ENCODE measurements around the gene TKTL2.
A peak's percentile ranks its signal among the peaks of the same experiment; 100 is the strongest.

The TKTL2 gene

DNA sequence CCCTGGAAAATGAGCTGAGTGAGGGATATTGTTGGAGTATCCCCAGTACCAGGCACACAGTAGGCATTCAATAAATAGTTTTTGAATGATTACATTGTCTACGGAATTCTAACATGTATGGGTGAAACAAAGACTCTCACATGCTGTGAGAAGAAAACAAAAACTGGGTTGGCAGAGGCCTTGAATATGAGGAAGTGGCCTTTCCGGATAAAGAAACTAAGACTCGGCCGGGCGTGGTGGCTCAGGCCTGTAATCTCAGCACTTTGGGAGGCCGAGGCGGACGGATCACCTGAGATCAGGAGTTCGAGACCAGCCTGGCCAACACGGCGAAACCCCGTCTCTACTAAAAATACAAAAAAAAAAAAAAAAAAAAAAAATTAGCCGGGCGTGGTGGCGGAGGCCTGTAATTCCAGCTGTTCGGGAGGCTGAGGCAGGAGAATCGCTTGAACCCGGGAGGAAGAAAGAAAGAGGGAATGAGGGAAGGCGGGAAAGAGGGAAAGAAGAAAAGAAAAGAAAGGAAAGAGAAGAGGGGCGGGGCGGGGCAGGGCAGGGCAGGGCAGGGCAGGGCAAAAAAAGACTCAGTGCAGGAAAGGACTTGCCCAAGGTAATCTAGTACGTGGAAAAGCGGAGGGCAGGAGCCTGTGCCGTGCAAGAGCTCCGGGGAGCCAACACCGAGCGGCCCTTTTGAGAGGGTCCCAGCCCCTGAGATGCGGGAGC is 20.2 kb upstream of the TKTL2 start:
- peaks cover 48% of the 10 kb centered on the region for H3K79me2 ChIP-seq (ENCODE audit: insufficient read depth, low read length)
- H3K9ac ChIP-seq (ENCODE audit: low read depth, low read length, poor library complexity, severe bottlenecking), result peak overlapping the region; percentile 92
- peaks cover 35% of the 10 kb centered on the region for H3K4me1 ChIP-seq (ENCODE audit: insufficient read depth, low read length, poor library complexity, severe bottlenecking)
- no peaks in the 10 kb centered on the region for H3K9me2 ChIP-seq (replicated peaks; ENCODE audit: low read depth, low read length)
- H3K36me3 ChIP-seq (ENCODE audit: insufficient read depth, low read length), result no peaks in the 10 kb centered on the region
- peaks cover 33% of the 10 kb centered on the region for H4K20me1 ChIP-seq (ENCODE audit: insufficient read depth, low read length, poor library complexity, severe bottlenecking)
- peak overlapping the region; percentile 93 for H2AFZ ChIP-seq (ENCODE audit: low read length)
- TF ChIP-seq CTCF (conservative IDR thresholded peaks at IDR 0.05; ENCODE audit: low read length) (no peak), EZH2phosphoT487 (IDR thresholded peaks at IDR 0.05; ENCODE audit: borderline replicate concordance) (no peak)
- peak overlapping the region; percentile 93 for H3K4me3 ChIP-seq (ENCODE audit: low read length, poor library complexity, severe bottlenecking)
- H3F3A ChIP-seq (ENCODE audit: low read depth), result no peaks in the 10 kb centered on the region
- H3K27me3 ChIP-seq (ENCODE audit: insufficient read depth, low read length, poor library complexity, severe bottlenecking), result no peaks in the 10 kb centered on the region
- no peaks in the 10 kb centered on the region for H3K9me3 ChIP-seq (ENCODE audit: insufficient read depth, low read depth, low read length)
- H3K4me2 ChIP-seq (ENCODE audit: low read depth, low read length, poor library complexity, severe bottlenecking), result peak overlapping the region; percentile 99

- TF ChIP-seq CTCF (conservative IDR thresholded peaks at IDR 0.05; ENCODE audit: low read length), result no peak
- no peak for TF ChIP-seq EZH2phosphoT487 (IDR thresholded peaks at IDR 0.05; ENCODE audit: borderline replicate concordance)
- Histone ChIP-seq H3K9me3 (ENCODE audit: insufficient read depth, low read depth, low read length) (no peaks in the 10 kb centered on the region), H3K9ac (ENCODE audit: low read depth, low read length, poor library complexity, severe bottlenecking) (peak overlapping the region; percentile 92), H3K36me3 (ENCODE audit: insufficient read depth, low read length) (no peaks in the 10 kb centered on the region), H4K20me1 (ENCODE audit: insufficient read depth, low read length, poor library complexity, severe bottlenecking) (peaks cover 28% of the 10 kb centered on the region), H3K4me3 (ENCODE audit: low read length, poor library complexity, severe bottlenecking) (peak overlapping the region; percentile 93), H3K4me1 (ENCODE audit: insufficient read depth, low read length, poor library complexity, severe bottlenecking) (peaks cover 32% of the 10 kb centered on the region), H3K9me2 (replicated peaks; ENCODE audit: low read depth, low read length) (no peaks in the 10 kb centered on the region), H2AFZ (ENCODE audit: low read length) (no peak overlapping the region), H3K79me2 (ENCODE audit: insufficient read depth, low read length) (peaks cover 44% of the 10 kb centered on the region), H3K4me2 (ENCODE audit: low read depth, low read length, poor library complexity, severe bottlenecking) (peak overlapping the region; percentile 99), H3K27me3 (ENCODE audit: insufficient read depth, low read length, poor library complexity, severe bottlenecking) (no peaks in the 10 kb centered on the region), H3F3A (ENCODE audit: low read depth) (no peaks in the 10 kb centered on the region)
Measured at GRCh38 chr4:163492951-163493504, 19.5 kb upstream of the TKTL2 start.

DNA sequence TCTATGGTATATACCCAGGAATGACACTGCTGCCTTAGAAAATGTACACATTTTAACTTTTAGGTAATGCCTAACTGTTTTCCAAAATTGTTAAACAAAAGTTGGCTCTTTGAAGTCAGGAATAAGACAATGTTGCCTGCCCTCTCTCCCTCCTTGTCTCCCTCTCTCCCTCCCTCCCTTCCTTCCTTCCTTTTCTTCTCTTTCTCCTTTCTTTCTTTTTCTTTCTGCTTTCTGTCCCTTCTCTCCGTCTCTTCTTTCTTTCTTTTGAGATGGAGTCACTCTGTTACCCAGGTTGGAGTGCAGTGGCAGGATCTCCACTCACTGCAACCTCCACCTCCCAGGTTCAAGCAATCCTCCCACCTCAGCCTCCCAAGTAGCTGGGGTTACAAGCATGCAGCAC is 16.4 kb upstream of the TKTL2 start:
- Histone ChIP-seq H2AFZ (ENCODE audit: low read length) (no peak overlapping the region), H3K4me1 (ENCODE audit: insufficient read depth, low read length, poor library complexity, severe bottlenecking) (peaks cover 12% of the 10 kb centered on the region), H3K9me2 (replicated peaks; ENCODE audit: low read depth, low read length) (no peaks in the 10 kb centered on the region), H3K4me2 (ENCODE audit: low read depth, low read length, poor library complexity, severe bottlenecking) (no peak overlapping the region), H3K79me2 (ENCODE audit: insufficient read depth, low read length) (peaks cover 13% of the 10 kb centered on the region; the same call in 1 of the 2 replicates), H3K4me3 (ENCODE audit: low read length, poor library complexity, severe bottlenecking) (no peak overlapping the region), H3K36me3 (ENCODE audit: insufficient read depth, low read length) (no peaks in the 10 kb centered on the region), H3K9ac (ENCODE audit: low read depth, low read length, poor library complexity, severe bottlenecking) (no peak overlapping the region), H3F3A (ENCODE audit: low read depth) (no peaks in the 10 kb centered on the region), H3K9me3 (ENCODE audit: insufficient read depth, low read depth, low read length) (no peaks in the 10 kb centered on the region), H4K20me1 (ENCODE audit: insufficient read depth, low read length, poor library complexity, severe bottlenecking) (no peaks in the 10 kb centered on the region), H3K27me3 (ENCODE audit: insufficient read depth, low read length, poor library complexity, severe bottlenecking) (no peaks in the 10 kb centered on the region)
- TF ChIP-seq EZH2phosphoT487 (IDR thresholded peaks at IDR 0.05; ENCODE audit: borderline replicate concordance) (no peak), CTCF (conservative IDR thresholded peaks at IDR 0.05; ENCODE audit: low read length) (no peak)
